GM11168 (cell line): ENCODE measurements around the gene PTPRD.

ENCODE experiments used
- in situ Hi-C: fragments of 300-500 bp; cut with MboI; formaldehyde crosslinking; loops from one replicate; pipeline ENCODE4 v1.12.0; 2022; ENCODE audit warnings: low sequenced_read_pairs; ENCODE audit not compliant: unreplicated experiment

The PTPRD gene

DNA sequence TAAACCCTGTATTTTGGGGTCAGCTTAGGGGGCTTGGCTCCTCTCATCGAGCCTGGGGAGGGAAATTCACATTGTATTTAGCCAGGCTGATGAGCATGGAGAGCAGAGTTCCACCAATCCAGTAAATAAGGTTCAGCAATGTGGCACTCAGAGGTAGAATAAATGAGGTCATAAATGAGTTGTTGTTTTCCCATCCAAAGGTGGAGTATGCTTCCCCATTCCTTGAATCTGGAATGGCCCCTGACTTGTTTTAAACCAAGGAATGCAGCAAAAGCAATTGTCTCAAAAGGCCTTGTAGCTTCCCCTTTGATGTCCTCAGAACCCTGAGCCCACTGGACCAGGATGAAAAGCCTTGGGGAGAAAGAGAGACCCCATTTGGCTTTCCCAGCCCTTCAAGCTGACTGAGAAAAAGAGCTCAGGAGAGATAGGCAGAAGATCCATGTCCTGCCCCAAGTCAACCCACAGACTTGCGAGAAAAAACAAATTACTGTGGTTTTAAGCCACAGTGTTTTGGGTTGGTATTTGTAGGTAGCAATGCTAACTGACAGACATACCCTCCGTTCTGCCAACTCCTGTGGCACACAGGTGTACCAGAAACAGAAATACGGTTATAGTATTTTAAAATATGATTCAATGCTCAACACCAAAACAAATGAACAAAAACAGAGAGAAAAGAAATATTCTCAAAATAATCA, 2247.2 kb downstream of the PTPRD start:
- in situ Hi-C loops, result no loop called here

- in situ Hi-C loops, result no loop called here
Observed at GRCh38 chr9:8365029-8365428, 2247.8 kb downstream of the PTPRD start.

DNA sequence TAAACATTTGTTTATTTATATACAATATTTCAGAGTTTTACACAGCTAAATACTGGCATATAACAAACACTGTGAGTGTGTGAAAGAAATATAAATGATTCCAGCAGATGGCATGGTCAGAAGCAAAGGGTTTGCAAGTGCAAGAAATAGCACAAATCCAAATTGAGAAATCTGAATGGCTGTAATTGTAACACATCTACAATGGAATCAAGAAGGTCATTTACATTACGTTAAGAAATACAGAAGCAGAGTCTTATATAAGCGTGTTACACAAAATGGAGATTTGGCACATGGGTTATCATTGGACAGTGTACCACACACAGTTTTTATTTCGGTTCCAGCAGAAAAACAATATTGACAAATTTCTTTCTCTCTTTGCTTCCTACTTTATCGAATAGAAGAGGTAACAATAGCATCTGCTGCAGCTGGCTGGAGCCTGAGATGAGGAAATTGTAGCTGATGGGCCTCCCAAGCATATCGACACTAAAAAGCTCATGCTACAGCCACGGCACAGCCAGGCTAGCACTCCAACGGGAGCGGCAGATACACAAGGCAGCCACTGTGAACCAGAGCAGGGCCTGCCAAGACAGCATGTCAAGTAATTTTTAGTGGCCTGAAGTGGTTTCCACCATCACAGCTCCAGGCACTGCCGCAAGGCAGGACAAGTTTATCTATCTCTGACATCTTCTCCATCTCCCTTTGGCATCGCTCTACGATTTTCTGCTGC, 2248.6 kb downstream of the PTPRD start:
- in situ Hi-C loops, result no loop called here

- in situ Hi-C loops, result no loop called here
Observed at GRCh38 chr9:8362250-8362649, 2250.6 kb downstream of the PTPRD start.

DNA sequence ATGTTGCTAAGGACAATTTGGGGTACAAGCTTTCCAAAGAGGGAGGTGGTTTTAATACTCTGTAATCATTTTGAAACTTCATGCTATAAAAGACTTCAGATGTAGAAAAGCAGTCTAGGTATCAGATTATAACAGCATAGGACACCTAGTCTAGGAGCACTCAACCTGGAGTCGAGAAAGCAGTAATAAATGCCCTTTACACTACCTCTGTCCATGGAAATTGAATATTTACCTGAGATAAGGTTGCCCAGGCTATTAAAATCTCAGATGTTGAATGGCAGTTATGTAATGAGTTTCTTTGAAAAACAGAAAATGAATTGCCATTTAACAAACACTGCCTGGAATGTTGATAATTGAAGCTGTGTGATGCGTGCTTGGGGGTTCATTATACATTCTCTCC, 2251.4 kb downstream of the PTPRD start:
- in situ Hi-C loops, result no loop called here

- in situ Hi-C loops, result no loop called here
Observed at GRCh38 chr9:8356406-8356805, 2256.4 kb downstream of the PTPRD start.

GRCh38 chr9:8351436-8351835, 2261.4 kb downstream of the PTPRD start:
- in situ Hi-C loops, result no loop called here

GRCh38 chr9:8349901-8350300, 2262.9 kb downstream of the PTPRD start:
- in situ Hi-C loops, result no loop called here

DNA sequence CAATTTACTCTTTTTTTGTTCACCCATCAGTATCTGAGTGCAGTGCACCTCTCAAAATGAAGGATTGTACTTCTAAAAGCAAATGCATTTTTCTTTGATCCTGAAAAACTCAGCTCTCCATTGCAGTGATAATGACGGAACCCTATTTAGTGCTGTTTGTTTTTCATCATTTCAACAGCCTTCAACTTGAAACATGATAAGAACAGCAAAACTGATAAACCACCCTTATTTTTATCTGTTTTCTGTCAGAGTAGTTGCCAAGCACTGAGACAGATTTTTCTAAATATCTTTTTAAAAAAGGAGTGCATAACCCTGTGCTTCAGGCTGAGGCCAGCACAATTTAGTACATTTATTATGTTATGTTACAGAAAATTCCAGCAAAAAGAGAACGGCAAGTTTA, 2263.4 kb downstream of the PTPRD start:
- in situ Hi-C loops, result no loop called here

GRCh38 chr9:8348756-8349155, 2264.0 kb downstream of the PTPRD start:
- in situ Hi-C loops, result no loop called here

- in situ Hi-C loops, result no loop called here
Observed at GRCh38 chr9:8346296-8346695, 2266.5 kb downstream of the PTPRD start.

DNA sequence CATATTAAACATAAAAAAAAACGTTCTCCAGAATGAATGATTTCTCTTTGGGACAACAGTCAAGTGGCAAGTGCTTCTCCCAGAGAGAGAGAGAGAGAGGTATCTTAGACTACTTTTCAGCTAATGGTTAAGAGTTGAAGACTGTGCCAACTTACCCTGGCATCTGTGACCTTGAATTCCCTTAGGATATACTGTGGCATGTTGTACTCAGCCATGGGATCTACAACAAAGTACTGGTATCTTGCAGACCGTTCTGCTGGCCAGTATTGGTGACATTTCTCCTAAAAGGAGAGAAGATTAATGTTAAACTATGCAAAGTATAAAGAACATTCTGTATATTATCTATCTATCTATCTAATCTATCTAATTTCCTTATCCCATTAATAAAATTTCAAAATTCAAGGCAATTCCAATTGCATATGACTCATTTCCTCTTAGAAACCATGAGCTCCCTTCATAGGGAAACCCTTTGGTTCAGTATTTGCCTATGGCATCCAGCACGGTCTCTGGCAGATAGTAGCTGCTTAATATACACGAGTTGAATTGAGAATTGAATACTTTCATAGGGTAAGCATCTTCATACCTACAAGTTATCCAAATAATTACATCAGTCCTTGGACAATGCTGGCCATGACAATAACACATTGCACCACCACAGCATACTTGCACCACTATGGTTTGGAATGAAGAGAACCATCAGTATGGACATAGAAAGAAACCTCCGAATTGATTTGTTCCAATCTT, 2273.9 kb downstream of the PTPRD start:
- in situ Hi-C loops, result no loop called here

DNA sequence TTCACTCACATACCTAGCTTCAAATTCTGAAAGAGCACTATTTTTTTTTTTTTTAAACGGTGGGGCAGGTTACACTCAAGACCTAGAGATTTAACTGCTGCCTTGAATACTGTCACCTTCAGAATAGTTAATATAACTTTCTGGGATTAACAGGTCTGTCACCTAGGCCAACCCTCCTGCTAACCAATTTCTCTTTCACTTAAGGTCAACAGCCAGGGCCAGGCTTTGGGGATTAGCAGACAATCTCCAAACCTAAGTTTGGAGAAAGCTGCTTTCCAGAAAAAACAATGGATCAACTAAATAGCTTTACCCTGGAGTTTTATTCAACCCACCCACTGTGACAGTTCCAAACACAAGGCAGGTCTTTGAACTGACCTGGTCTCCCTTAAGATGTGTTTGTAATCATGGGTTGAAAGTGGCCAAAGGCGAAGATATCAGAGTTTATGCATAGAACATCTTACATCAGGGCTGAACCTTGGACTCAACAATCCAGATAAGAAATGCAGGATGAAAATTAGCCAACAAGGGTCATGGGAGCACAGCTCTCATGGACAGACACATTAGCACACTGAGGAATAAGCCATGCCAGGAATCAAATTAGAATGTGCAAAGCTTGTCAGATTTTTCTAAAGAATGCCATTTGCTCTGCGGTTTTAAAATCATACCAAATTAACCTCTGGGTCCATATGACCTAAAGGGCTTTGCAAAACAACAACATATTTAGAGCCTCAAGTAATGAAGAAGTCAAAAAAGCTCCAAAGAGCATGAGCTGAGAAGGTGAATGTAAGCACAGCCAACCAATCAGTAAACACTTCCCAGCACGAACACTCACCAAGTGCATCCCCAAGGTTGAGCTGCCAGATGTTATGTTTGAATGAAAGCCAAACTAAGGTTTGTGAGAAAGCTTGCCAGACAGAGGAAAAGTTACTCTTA, 2274.7 kb downstream of the PTPRD start:
- in situ Hi-C loops, result no loop called here

GRCh38 chr9:8332871-8333270, 2279.9 kb downstream of the PTPRD start:
- in situ Hi-C loops, result no loop called here

- in situ Hi-C loops, result no loop called here
Observed at GRCh38 chr9:8332331-8332650, 2280.5 kb downstream of the PTPRD start.

DNA sequence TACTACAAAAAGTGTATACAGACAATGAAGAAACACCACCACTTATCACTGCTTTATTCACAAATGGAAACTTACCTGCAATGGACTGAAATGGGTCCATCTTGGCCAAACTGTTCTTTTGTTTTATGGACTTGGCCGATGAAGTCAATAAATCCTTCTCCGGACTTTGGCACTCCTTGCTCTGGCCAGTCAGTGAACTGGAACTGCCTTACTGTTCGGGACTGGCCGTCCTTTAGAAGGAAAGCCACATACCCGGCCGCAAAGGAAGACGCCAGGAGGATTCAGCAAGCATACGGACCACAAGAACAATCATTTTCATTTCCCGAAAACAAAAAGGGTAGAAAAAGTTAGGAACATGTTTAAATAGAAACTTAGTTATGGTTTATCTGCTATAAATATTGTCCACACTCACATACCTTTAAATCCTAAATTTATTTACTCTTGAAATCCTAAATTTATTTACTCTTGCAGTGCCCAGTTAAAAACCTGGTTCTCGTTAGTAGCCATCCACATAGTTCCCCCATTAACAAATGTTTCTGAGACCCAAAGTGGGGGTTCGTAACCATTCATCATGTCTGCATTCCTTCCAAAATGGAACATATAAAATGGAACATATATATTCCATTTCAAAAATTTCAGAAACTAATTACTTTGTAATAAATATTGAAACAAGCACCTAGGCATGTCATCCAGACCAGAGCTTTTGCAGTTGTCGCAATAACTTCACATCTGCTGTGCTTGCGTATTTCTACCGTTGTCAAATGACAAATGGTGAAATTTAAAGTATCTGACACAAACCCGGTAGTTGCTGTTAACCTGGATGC, 2281.1 kb downstream of the PTPRD start:
- in situ Hi-C loops, result no loop called here

GRCh38 chr9:8329561-8330283, 2283.1 kb downstream of the PTPRD start:
- in situ Hi-C loops, result no loop called here

- in situ Hi-C loops, result no loop called here
Observed at GRCh38 chr9:8315211-8315610, 2297.6 kb downstream of the PTPRD start.

DNA sequence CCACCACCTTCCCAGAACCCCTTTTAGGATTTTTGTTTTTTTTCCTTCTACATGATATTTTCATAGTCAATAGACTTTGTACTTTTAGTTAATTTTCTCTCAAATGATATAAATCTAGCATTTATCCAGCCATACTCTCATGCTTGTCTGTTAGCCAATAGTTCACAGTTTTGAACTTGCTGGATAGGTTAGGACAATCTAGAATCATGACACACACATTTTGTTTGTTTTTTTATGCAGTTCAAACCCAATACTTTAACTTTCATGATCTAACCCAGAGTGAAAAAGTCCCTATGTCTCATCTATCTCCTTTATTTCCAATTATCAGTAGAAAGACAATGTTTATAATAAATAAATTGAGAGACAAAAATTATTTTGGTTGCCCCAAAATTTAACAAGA, 2303.5 kb downstream of the PTPRD start:
- in situ Hi-C loops, result no loop called here
